ENCODE data around the gene ZC3HAV1. TPM values are rescaled to one million over a fixed set of nuclear protein-coding genes. Genes with fewer than 3 reads are reported as not detected.

Gene ZC3HAV1
- total and polyA plus RNA-seq, 9 of the 15 experiments (the other 6 are each of a cell fraction or from before 2014, with no cell fraction given), result 11.9 to 40.5 (median 23.9) TPM

GRCh38 chr7:139124084-139124914, 14.8 kb upstream of the ZC3HAV1 start (continued):
- TF ChIP-seq ZNF586 (CRISPR knock-in tag; conservative IDR thresholded peaks at IDR 0.05) (no peak), IRF2 (CRISPR knock-in tag; IDR thresholded peaks at IDR 0.05) (no peak), ZKSCAN8 (CRISPR knock-in tag; IDR thresholded peaks at IDR 0.05) (peak; percentile 91; the same call in 1 of the 2 replicates), ZNF217 (CRISPR knock-in tag; IDR thresholded peaks at IDR 0.05) (no peak), SNRNP70 (optimal IDR thresholded peaks at IDR 0.05; ENCODE audit: low read depth, low read length) (no peak), SPI1 (IDR thresholded peaks at IDR 0.05; ENCODE audit: borderline replicate concordance, low read depth, low read length) (peak; percentile 75), THRA (IDR thresholded peaks at IDR 0.05) (no peak; the same call in 1 of the 2 replicates), NCOR1 (IDR thresholded peaks at IDR 0.05) (peak; percentile 99), ZNF41 (CRISPR knock-in tag; conservative IDR thresholded peaks at IDR 0.05) (0 out of 2 replicates have a peak, but pooled peaks have one; percentile 30), MED1 (CRISPR knock-in tag; IDR thresholded peaks at IDR 0.05; ENCODE audit: borderline replicate concordance) (no peak), CREB5 (CRISPR knock-in tag; IDR thresholded peaks at IDR 0.05) (no peak), NEUROD1 (IDR thresholded peaks at IDR 0.05; ENCODE audit: borderline replicate concordance, low read depth, low read length, partially characterized antibody) (peak; percentile 92), CREB3 (tag; conservative IDR thresholded peaks at IDR 0.05; ENCODE audit: low read depth) (no peak; the same call in none of the 2 replicates), HCFC1 (IDR thresholded peaks at IDR 0.05; ENCODE audit: low read depth, low read length) (no peak; the same call in 1 of the 2 replicates), HDAC3 (IDR thresholded peaks at IDR 0.05; ENCODE audit: borderline replicate concordance, partially characterized antibody) (peak; percentile 97), ATF2 (CRISPR knock-in tag; IDR thresholded peaks at IDR 0.05) (no peak), ZNF395 (CRISPR knock-in tag; IDR thresholded peaks at IDR 0.05) (peak; percentile 91; the same call in 1 of the 2 replicates), BACH1 (tag; IDR thresholded peaks at IDR 0.05) (peak; percentile 65), SREBF1 (IDR thresholded peaks at IDR 0.05; ENCODE audit: borderline replicate concordance, low read depth, low read length) (no peak), CBX5 (IDR thresholded peaks at IDR 0.05; ENCODE audit: borderline replicate concordance, low read depth) (no peak), OTX1 (CRISPR knock-in tag; IDR thresholded peaks at IDR 0.05) (no peak), DNMT1 (IDR thresholded peaks at IDR 0.05) (no peak)

Data from K562 (cell line).